GM18951 (cell line): ENCODE results near the gene AUP1.
A peak's percentile ranks its signal among the peaks of the same experiment; 100 is the strongest.

ENCODE experiments used
- POLR2A ChIP-seq: IDR thresholded peaks from 4 replicates; pipeline ENCODE4 v1.6.1; 2011; ENCODE audit warnings: mild to moderate bottlenecking; ENCODE audit not compliant: insufficient read length, insufficient read depth; ENCODE audit errors: extremely low read depth
- in situ Hi-C: fragments of 300-500 bp; cut with MboI; formaldehyde crosslinking; loops from one replicate; pipeline ENCODE4 v1.12.0; 2022; ENCODE audit warnings: low sequenced_read_pairs, mixed read lengths, inconsistent platforms; ENCODE audit not compliant: unreplicated experiment

The AUP1 gene

GRCh38 chr2:74552914-74553811 is 23.7 kb upstream of the AUP1 start:
- no peak for TF ChIP-seq POLR2A
- in situ Hi-C loops, result no loop called here

- no peak for TF ChIP-seq POLR2A
- in situ Hi-C loops, result no loop called here
Observed at GRCh38 chr2:74551942-74552913, 22.7 kb upstream of the AUP1 start.

GRCh38 chr2:74551530-74551929 is 22.0 kb upstream of the AUP1 start:
- in situ Hi-C loops, result no loop called here
- TF ChIP-seq POLR2A, result no peak

- TF ChIP-seq POLR2A, result no peak
- in situ Hi-C loops, result no loop called here
Observed at GRCh38 chr2:74550231-74550630, 20.7 kb upstream of the AUP1 start.

GRCh38 chr2:74548900-74549826 is 19.7 kb upstream of the AUP1 start:
- peak; percentile 53 for TF ChIP-seq POLR2A
- in situ Hi-C loops, result no loop called here

- TF ChIP-seq POLR2A, result no peak
- in situ Hi-C loops, result no loop called here
Observed at GRCh38 chr2:74548285-74548899, 18.9 kb upstream of the AUP1 start.

- no peak for TF ChIP-seq POLR2A
- in situ Hi-C loops, result no loop called here
Observed at GRCh38 chr2:74546004-74546403, 16.5 kb upstream of the AUP1 start.

- in situ Hi-C loops, result no loop called here
- no peak for TF ChIP-seq POLR2A
Observed at GRCh38 chr2:74544634-74545033, 15.1 kb upstream of the AUP1 start.

GRCh38 chr2:74542978-74543377 is 13.5 kb upstream of the AUP1 start:
- in situ Hi-C loops, result no loop called here
- no peak for TF ChIP-seq POLR2A

GRCh38 chr2:74540291-74540690 is 10.8 kb upstream of the AUP1 start:
- in situ Hi-C loops, result no loop called here
- no peak for TF ChIP-seq POLR2A

- TF ChIP-seq POLR2A, result no peak
- in situ Hi-C loops, result no loop called here
Observed at GRCh38 chr2:74538881-74539339, 9.4 kb upstream of the AUP1 start.

GRCh38 chr2:74537140-74537539 is 7.6 kb upstream of the AUP1 start:
- in situ Hi-C loops, result no loop called here

More at GRCh38 chr2:74537140-74537539, 7.6 kb upstream of the AUP1 start:
- TF ChIP-seq POLR2A, result no peak
